PC-3 (cell line): ENCODE measurements around the gene OVOL3. TPM values are rescaled to one million over a fixed set of nuclear protein-coding genes. Genes with fewer than 3 reads are reported as not detected.

Experiments used
- ATAC-seq: fragments of 200-7000 bp; cut with Tn5 transposase; 2 replicates; pipeline ENCODE4 v1.9.1; 2020; ENCODE audit warnings: mild to moderate bottlenecking, moderate library complexity
- BruUV-seq: library from RNA; stranded (reverse); fragments of 400-500 nt; replicated peaks from 2 replicates; lab custom pipeline; 2021; lab: Mats Ljungman, UMichigan
- CTCF ChIA-PET: fragments of 300-600 bp; sonication (Branson Sonifier 250); formaldehyde crosslinking; loops from one replicate; lab custom pipeline; 2022; ENCODE audit warnings: antibody characterized with exemption; lab: Charles Lee
- POLR2A ChIA-PET: fragments of 300-600 bp; sonication (Branson Sonifier 250); formaldehyde crosslinking; loops from one replicate; lab custom pipeline; 2022; ENCODE audit warnings: antibody characterized with exemption; ENCODE audit not compliant: unreplicated experiment; lab: Charles Lee
- DNase-seq: peaks from one replicate; pipeline ENCODE4 v3.0.0-alpha.2; 2015
- H2AFZ ChIP-seq: fragments of 300-600 bp; sonication (generic); 2 replicates; pipeline ENCODE4 v1.6.0; 2016; ENCODE audit warnings: antibody characterized with exemption, low read length
- H3F3A ChIP-seq: fragments of 300-600 bp; sonication (generic); one replicate; pipeline ENCODE4 v1.6.0; 2017; ENCODE audit warnings: antibody characterized with exemption, low read length, control low read depth, mild to moderate bottlenecking; ENCODE audit not compliant: unreplicated experiment
- H3K27ac ChIP-seq: fragments of 300-600 bp; sonication (generic); 2 replicates; pipeline ENCODE4 v1.5.1; 2016; ENCODE audit warnings: mild to moderate bottlenecking, low read length
- H3K27me3 ChIP-seq: fragments of 300-600 bp; sonication (generic); 2 replicates; pipeline ENCODE4 v1.6.1; 2016; ENCODE audit warnings: low read length, mixed read lengths
- H3K36me3 ChIP-seq: fragments of 300-600 bp; sonication (generic); 2 replicates; pipeline ENCODE4 v1.6.1; 2016; ENCODE audit warnings: low read depth, mixed run types, low read length, mixed read lengths
- H3K4me1 ChIP-seq: fragments of 300-600 bp; sonication (generic); 2 replicates; pipeline ENCODE4 v1.5.1; 2016; ENCODE audit warnings: low read length; ENCODE audit not compliant: insufficient read depth
- H3K4me2 ChIP-seq: fragments of 300-600 bp; sonication (generic); 2 replicates; pipeline ENCODE4 v1.6.0; 2016; ENCODE audit warnings: low read length
- H3K4me3 ChIP-seq: fragments of 300-600 bp; sonication (generic); 2 replicates; pipeline ENCODE4 v1.5.1; 2016; ENCODE audit warnings: mild to moderate bottlenecking, low read length, mixed read lengths
- H3K79me2 ChIP-seq: fragments of 300-600 bp; sonication (generic); 2 replicates; pipeline ENCODE4 v1.6.1; 2017; ENCODE audit warnings: low read length, mixed read lengths
- H3K9ac ChIP-seq: fragments of 300-600 bp; sonication (generic); 2 replicates; pipeline ENCODE4 v1.6.0; 2016; ENCODE audit warnings: mild to moderate bottlenecking, low read length
- H3K9me2 ChIP-seq: fragments of 300-600 bp; sonication (generic); replicated peaks from 2 replicates; pipeline ENCODE4 v1.6.1; 2016; ENCODE audit warnings: mixed run types, low read length, mixed read lengths
- H3K9me3 ChIP-seq: fragments of 300-600 bp; sonication (generic); 2 replicates; pipeline ENCODE4 v1.6.1; 2016; ENCODE audit warnings: low read length, mixed read lengths
- H4K20me1 ChIP-seq: fragments of 300-600 bp; sonication (generic); 2 replicates; pipeline ENCODE4 v1.6.1; 2016; ENCODE audit warnings: low read length, mixed read lengths
- EZH2 ChIP-seq: fragments of 300-600 bp; sonication (generic); IDR thresholded peaks from one replicate; pipeline ENCODE4 v1.6.1; 2017; ENCODE audit warnings: antibody characterized with exemption, mild to moderate bottlenecking, low read length; ENCODE audit not compliant: unreplicated experiment
- EZH2phosphoT487 ChIP-seq: fragments of 300-600 bp; sonication (generic); IDR thresholded peaks from 2 replicates; pipeline ENCODE4 v1.6.1; 2018; ENCODE audit warnings: mild to moderate bottlenecking, antibody characterized with exemption, low read length, borderline replicate concordance
- intact Hi-C: fragments of 100-400 bp; cut with micrococcal nuclease; formaldehyde crosslinking; loops from 2 replicates; pipeline ENCODE4 v1.9.0; 2023
- total RNA-seq: library from RNA; depleted of rRNA; stranded (reverse); fragments of >200 nt; gene quantifications from 2 replicates; pipeline ENCODE4 v1.2.3, GENCODE V29; 2014
- TF ChIP-seq, protein P1 (sequence below): fragments of 300-600 bp; sonication (generic); conservative IDR thresholded peaks from 2 replicates; pipeline ENCODE4 v1.5.1; 2017; ENCODE audit warnings: antibody characterized with exemption, low read depth, mild to moderate bottlenecking, low read length

The OVOL3 gene
- total RNA-seq, 1 experiment from 2014 or later = not detected

GRCh38 chr19:36151144-36152018 lies 40.4 kb downstream of the OVOL3 start:
- H3F3A ChIP-seq = no peaks in the 10 kb centered on the region
- no peaks in the 10 kb centered on the region for H4K20me1 ChIP-seq
- TF ChIP-seq, protein P1, sequence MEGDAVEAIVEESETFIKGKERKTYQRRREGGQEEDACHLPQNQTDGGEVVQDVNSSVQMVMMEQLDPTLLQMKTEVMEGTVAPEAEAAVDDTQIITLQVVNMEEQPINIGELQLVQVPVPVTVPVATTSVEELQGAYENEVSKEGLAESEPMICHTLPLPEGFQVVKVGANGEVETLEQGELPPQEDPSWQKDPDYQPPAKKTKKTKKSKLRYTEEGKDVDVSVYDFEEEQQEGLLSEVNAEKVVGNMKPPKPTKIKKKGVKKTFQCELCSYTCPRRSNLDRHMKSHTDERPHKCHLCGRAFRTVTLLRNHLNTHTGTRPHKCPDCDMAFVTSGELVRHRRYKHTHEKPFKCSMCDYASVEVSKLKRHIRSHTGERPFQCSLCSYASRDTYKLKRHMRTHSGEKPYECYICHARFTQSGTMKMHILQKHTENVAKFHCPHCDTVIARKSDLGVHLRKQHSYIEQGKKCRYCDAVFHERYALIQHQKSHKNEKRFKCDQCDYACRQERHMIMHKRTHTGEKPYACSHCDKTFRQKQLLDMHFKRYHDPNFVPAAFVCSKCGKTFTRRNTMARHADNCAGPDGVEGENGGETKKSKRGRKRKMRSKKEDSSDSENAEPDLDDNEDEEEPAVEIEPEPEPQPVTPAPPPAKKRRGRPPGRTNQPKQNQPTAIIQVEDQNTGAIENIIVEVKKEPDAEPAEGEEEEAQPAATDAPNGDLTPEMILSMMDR = no peak
- TF ChIP-seq EZH2 = no peak
- TF ChIP-seq EZH2phosphoT487 = no peak
- POLR2A ChIA-PET = interaction anchor here (0.7 kb wide), 1 partner anchor 12 kb away, joined by 3 read pairs; the partner anchor contains the start of gene CAPNS1
- no peaks in the 10 kb centered on the region for H3K79me2 ChIP-seq
- intact Hi-C loops = no loop called here
- H3K9me2 ChIP-seq = no peaks in the 10 kb centered on the region
- H3K4me1 ChIP-seq = no peaks in the 10 kb centered on the region
- no peak overlapping the region for H2AFZ ChIP-seq
- no peaks in the 10 kb centered on the region for H3K27me3 ChIP-seq
- H3K9ac ChIP-seq = no peak overlapping the region
- no peak for ATAC-seq
- peaks cover 4% of the 10 kb centered on the region; the same call in 1 of the 2 replicates for H3K36me3 ChIP-seq
- H3K9me3 ChIP-seq = no peaks in the 10 kb centered on the region
- no peak for DNase-seq
- no TSS peak for BruUV-seq
- no peak overlapping the region for H3K4me3 ChIP-seq
- CTCF ChIA-PET = no interaction called here
- H3K4me2 ChIP-seq = no peak overlapping the region
- H3K27ac ChIP-seq = no peak overlapping the region

GRCh38 chr19:36152019-36152351 lies 41.0 kb downstream of the OVOL3 start:
- no peak for DNase-seq
- no peak overlapping the region for H3K9ac ChIP-seq

More at GRCh38 chr19:36152019-36152351, 41.0 kb downstream of the OVOL3 start:
- H3K9me3 ChIP-seq = no peaks in the 10 kb centered on the region
- ChIA-PET CTCF (no interaction called here), POLR2A (no interaction called here)
- H3K27ac ChIP-seq = no peak overlapping the region
- no peaks in the 10 kb centered on the region for H3K4me1 ChIP-seq
- intact Hi-C loops = no loop called here
- peaks cover 3% of the 10 kb centered on the region; the same call in 1 of the 2 replicates for H3K36me3 ChIP-seq
- H3K79me2 ChIP-seq = no peaks in the 10 kb centered on the region
- H4K20me1 ChIP-seq = no peaks in the 10 kb centered on the region
- H3K27me3 ChIP-seq = no peaks in the 10 kb centered on the region
- H3K9me2 ChIP-seq = no peaks in the 10 kb centered on the region
- ATAC-seq = no peak
- no TSS peak for BruUV-seq
- H2AFZ ChIP-seq = no peak overlapping the region
- TF ChIP-seq EZH2phosphoT487 (no peak), EZH2 (no peak)
- TF ChIP-seq, protein P1 = no peak
- H3K4me2 ChIP-seq = no peak overlapping the region
- no peak overlapping the region for H3K4me3 ChIP-seq
- H3F3A ChIP-seq = no peaks in the 10 kb centered on the region
